HCT116 (cell line): ENCODE measurements around the gene AGPAT2.

ENCODE experiments used
- JUND ChIP-seq: IDR thresholded peaks from 2 replicates; pipeline ENCODE4 v1.6.1; 2012
- TF ChIP-seq, protein P1 (sequence below), 3 experiments: fragments of 200-600 bp in 1 of 3; sonication (generic) in 1 of 3; IDR thresholded peaks in 2 of 3; conservative IDR thresholded peaks in 1 of 3; 2 replicates each; pipeline ENCODE4 v1.5.1; 2012 to 2017; ENCODE audit warnings: low read depth in 2 of 3, low read length in 2 of 3, antibody characterized with exemption in 1 of 3, borderline replicate concordance in 1 of 3, control low read depth in 1 of 3, mild to moderate bottlenecking in 1 of 3, mixed read lengths in 1 of 3, mixed run types in 1 of 3, moderate library complexity in 1 of 3; ENCODE audit not compliant: insufficient read depth in 1 of 3

DNA sequence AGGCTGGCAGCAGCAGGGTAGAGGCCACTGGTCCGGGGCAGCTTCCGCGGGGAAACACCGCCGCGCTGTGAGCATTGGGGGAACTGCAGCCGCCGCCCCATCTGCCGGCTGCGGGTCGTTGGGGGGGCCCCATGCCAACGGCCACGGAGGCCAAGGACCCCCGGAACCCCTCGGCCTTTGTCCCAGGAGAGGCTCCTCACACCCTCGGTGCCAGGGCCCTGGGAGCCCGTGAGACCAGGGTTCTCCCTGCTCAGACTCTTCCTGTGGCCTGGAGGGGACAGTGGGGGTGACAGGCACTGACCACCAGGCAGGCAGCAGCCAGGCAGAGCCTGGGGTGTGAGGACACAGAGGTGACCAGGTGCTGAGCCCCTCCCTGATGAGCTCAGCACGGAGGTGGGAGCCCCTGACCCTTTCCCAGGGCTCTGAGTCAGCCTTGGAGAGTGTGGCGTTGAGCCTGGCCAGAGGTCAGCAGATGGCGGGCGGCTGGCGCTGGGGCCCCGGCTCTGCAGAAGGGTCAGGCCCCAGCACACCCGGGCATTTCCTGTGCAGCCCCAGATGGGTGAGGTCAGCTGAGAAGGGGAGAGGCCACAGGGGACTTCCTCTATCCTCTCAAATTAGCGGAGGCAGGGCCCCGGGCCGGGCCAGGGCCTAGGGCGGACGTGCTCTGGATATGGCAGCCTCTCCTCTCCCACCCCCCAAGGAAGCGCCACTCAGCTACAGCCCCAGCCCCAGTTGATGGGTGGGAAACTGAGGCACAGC, 42.5 kb downstream of the AGPAT2 start:
- TF ChIP-seq, protein P1, sequence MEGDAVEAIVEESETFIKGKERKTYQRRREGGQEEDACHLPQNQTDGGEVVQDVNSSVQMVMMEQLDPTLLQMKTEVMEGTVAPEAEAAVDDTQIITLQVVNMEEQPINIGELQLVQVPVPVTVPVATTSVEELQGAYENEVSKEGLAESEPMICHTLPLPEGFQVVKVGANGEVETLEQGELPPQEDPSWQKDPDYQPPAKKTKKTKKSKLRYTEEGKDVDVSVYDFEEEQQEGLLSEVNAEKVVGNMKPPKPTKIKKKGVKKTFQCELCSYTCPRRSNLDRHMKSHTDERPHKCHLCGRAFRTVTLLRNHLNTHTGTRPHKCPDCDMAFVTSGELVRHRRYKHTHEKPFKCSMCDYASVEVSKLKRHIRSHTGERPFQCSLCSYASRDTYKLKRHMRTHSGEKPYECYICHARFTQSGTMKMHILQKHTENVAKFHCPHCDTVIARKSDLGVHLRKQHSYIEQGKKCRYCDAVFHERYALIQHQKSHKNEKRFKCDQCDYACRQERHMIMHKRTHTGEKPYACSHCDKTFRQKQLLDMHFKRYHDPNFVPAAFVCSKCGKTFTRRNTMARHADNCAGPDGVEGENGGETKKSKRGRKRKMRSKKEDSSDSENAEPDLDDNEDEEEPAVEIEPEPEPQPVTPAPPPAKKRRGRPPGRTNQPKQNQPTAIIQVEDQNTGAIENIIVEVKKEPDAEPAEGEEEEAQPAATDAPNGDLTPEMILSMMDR (IDR thresholded peaks at IDR 0.05 in 2 of 3, conservative IDR thresholded peaks at IDR 0.05 in 1 of 3; ENCODE audit: borderline replicate concordance in 1 of 3, insufficient read depth in 1 of 3, low read depth in 2 of 3, low read length in 2 of 3), result peak; percentile 74 to 97 (median 95)
- no peak for TF ChIP-seq JUND
